Measurements from ENCODE around the gene FSTL5.
"Not testable (repeated sequence)": the region's sequence is repeated elsewhere in the genome, so short reads cannot be mapped to it uniquely, and the experiment has no call there.

The FSTL5 gene

DNA sequence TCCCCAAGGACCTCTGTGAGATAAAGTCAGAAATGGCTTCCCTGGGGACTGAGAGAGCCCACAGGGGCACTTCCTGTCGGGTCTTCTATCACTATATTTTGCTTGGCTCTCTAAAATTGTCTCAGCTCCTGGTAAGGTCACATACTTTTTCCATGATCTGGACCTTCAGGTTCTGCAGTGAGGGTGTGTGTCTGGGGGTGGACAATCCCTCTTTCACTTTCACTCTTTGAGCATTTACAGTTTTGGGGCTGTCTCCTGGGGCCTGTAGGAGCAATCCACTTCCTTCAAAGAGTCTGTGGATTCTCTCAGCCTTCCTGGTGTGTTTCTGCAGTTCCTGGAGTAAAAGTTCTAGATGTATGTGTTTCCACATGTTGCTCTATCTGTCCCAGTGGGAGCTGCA lies 335.7 kb downstream of the FSTL5 start:
- no peak for DNase-seq

GRCh38 chr4:161827013-161827412 lies 336.8 kb downstream of the FSTL5 start:
- no peak for DNase-seq

DNA sequence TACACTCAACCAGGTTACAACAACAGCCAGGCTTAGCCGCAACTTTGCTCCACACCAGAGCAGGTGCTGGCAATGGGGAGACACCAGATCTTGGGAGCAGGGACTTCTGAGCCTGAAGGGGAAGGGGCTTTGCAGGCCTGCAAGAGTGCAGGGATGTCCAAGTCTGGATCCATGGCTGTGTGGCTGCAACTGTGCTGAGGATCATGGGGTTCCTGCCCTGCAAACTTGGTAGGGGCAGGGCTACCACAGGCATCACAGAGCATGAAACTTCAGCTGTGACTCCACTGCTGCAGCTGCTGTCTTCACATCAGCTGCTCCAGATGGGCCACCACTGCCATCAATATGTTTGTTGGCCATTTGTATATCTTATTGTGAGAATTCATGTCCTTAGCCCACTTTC lies 340.4 kb downstream of the FSTL5 start:
- DNase-seq, result no peak

- no peak for DNase-seq
Observed at GRCh38 chr4:161822174-161822573, 341.6 kb downstream of the FSTL5 start.

GRCh38 chr4:161817914-161818313 lies 345.9 kb downstream of the FSTL5 start:
- no peak for DNase-seq

GRCh38 chr4:161816958-161817357 lies 346.8 kb downstream of the FSTL5 start:
- no peak for DNase-seq

- DNase-seq, result no peak
Observed at GRCh38 chr4:161815841-161816240, 348.0 kb downstream of the FSTL5 start.

DNA sequence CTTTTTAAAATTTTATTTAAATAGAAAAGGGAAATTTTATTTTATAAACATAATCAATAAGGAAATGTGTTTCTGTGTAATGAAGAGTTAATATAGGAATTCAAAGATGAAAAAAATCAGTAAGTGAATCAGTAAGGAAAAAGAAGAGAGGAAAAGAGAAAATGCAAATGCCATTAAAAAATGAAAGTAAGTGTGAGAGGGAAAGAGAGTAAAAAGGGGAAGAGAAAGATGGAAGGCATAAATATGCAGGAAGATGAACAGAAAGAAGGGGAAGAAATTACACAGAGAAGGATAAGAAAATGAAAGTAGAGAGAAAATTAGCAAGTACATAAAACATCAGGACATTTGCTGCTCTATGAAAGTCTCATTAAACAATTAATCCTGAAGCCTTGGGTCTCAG lies 349.9 kb downstream of the FSTL5 start:
- DNase-seq, result no peak

DNA sequence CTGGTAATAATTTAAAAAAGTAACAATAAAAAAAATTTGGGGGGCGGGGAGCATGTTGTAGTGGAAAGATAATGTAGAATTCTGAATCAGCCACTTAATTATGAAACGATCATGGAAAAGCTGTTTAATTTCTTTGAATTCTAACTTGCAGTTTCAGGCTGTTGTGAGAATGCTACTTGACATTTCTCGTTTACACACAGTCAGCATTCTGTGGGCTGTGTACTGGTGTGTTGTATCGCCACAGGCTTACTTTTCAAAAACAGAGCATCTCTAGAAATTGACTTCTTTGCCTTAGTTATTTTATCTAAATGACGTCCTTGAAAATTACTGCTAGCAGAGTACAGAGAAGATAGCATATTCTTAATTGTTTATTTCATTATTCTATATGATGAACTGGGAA lies 350.4 kb downstream of the FSTL5 start:
- no peak for DNase-seq

DNA sequence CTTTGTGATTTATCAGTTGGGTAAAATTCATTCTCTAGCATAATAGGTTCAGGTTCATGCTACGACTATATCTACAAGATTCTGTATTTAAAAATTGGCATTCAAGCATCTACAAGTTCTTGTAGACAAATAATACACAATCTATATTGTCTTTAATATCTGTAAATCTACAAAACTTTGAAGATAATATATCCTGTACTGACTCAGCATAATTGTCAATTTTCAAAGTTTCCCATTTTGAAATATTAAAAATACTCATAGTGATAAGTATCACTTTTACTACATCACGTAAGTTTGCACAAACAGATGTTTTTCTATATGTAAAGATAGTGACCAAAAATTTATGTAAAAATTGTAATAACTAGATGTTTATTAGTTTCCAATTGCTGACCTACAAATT lies 360.6 kb downstream of the FSTL5 start:
- DNase-seq, result no peak

GRCh38 chr4:161799710-161800109 lies 364.1 kb downstream of the FSTL5 start:
- no peak for DNase-seq

- DNase-seq, result no peak
Observed at GRCh38 chr4:161792991-161793390, 370.8 kb downstream of the FSTL5 start.

GRCh38 chr4:161791796-161792556 lies 371.8 kb downstream of the FSTL5 start:
- no peak for DNase-seq

DNA sequence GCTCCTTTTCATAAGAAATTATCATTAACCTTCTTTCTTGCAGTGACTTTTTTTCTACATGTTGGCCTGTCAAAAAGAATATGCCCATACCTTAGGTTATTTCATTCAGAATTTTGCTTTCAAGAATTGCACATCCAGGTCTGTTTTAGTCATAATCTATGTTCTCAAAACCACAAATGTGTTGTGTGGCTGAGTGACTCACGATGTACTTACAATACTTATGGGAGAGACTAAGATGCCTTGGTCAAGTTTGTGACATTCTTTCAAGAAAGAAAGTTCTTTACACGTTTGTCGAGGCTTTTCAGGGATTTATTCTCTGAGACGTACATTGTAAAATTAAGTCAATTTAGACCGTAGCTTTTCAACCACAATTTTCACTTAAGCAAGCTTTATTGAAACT lies 396.7 kb downstream of the FSTL5 start:
- DNase-seq, result no peak

DNA sequence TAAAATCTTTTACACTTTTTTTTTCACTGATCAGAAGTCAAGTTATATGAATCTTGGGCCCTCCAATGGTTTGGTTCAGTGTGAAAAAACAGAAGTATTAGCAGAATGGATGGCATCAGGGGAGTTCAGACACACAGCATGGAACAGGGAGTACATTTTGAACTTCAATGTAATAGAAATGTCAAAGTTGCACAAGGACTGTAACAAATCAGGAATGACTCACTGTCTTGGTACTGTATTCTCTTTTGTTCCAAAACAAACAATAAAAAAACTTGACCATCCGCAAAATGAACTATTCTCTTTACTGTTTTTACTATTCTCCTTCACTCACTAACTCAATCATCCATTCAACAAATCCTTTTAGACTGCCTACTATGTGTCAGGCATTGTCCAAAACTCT lies 401.0 kb downstream of the FSTL5 start:
- no peak for DNase-seq

- no peak for DNase-seq
Observed at GRCh38 chr4:161760008-161760407, 403.8 kb downstream of the FSTL5 start.

- not testable (repeated sequence) for DNase-seq
Observed at GRCh38 chr4:161758412-161758811, 405.4 kb downstream of the FSTL5 start.

GRCh38 chr4:161728929-161729328 lies 434.9 kb downstream of the FSTL5 start:
- no peak for DNase-seq

DNA sequence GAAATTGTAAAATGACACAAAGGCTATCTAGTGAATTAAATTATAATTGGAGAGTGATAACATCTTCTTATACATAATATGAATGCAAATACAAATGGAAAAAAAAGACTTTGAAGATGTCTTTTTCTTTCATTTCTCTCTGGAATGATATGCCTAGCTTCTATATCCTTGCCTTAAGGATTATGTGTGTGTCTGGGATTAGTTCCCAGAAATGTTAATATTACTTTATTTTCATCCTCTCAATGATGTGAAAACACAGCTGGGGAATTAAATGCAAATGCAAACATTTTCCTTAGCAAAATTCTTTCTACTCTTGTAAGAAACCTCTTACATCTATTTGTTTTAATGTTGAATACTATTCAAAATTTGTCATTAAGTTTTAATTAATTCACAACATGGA lies 441.9 kb downstream of the FSTL5 start:
- DNase-seq, result no peak

GRCh38 chr4:161717084-161717483 lies 446.7 kb downstream of the FSTL5 start:
- DNase-seq, result no peak

- no peak for DNase-seq
Observed at GRCh38 chr4:161714931-161715330, 448.9 kb downstream of the FSTL5 start.

- no peak for DNase-seq
Observed at GRCh38 chr4:161714022-161714751, 449.6 kb downstream of the FSTL5 start.

DNA sequence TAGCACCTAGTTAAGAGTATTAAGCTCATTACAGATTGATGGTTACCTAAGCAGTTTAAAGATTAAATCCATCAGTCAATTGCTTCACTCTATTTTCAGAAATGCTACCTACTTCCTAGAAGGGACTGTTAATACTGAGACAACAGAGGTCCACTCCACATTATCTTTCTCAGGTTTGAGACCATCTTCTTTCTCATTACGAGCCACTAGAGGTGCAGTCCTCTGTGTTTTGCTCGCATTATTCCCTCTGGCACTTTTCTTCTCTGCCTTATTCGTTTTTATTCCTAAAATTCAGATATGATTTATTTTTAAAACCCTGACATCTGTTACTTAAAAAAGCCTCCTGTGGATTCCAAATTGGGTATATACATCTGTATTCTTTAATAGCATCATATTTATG lies 459.1 kb downstream of the FSTL5 start:
- no peak for DNase-seq

GRCh38 chr4:161704040-161704439 lies 459.8 kb downstream of the FSTL5 start:
- no peak for DNase-seq

- no peak for DNase-seq
Observed at GRCh38 chr4:161702287-161702686, 461.5 kb downstream of the FSTL5 start.
